ENCODE results near the gene KIF7. TPM values are rescaled to one million over a fixed set of nuclear protein-coding genes. Genes with fewer than 3 reads are reported as not detected.
A peak's percentile ranks its signal among the peaks of the same experiment; 100 is the strongest.
"Not testable (repeated sequence)": the region's sequence is repeated elsewhere in the genome, so short reads cannot be mapped to it uniquely, and the experiment has no call there.

Gene KIF7
- total RNA-seq, 6 experiments from 2014 or later, result 0.34 to 0.92 (median 0.48) TPM

- no peak overlapping the region for H3K4me3 ChIP-seq
- H3K4me1 ChIP-seq, result peaks cover 0 to 12% (median 0%) of the 10 kb centered on the region in 4 donors
- DNase-seq (no peak), ATAC-seq (no peak)
- TF ChIP-seq POLR2A (IDR thresholded peaks at IDR 0.05) (no peak), CTCF (IDR thresholded peaks at IDR 0.05) (no peak)
- no peaks in the 10 kb centered on the region for H3K27me3 ChIP-seq
- intact Hi-C loops (cut with DNase I), result no loop called here
- H3K27ac ChIP-seq, result no peak overlapping the region
- no peaks in the 10 kb centered on the region for H3K9me3 ChIP-seq
- no peaks in the 10 kb centered on the region for H3K36me3 ChIP-seq
- WGBS (ENCODE audit: insufficient coverage, low coverage, low lambda C conversion rate, missing lambda C conversion rate), result 54% methylated on average over 2 of the region's 2 CpGs
Observed at GRCh38 chr15:89693091-89693490, 37.8 kb upstream of the KIF7 start.

GRCh38 chr15:89690276-89691218, 35.3 kb upstream of the KIF7 start, which contains the start of the genes PEX11A and WDR93:
TSS of gene PEX11A (minus strand) at chr15:89690754. CDS start at chr15:89690632, 122 bp downstream.
TSS of gene WDR93 (plus strand) at chr15:89690811. CDS start at chr15:89701747, 10,936 bp downstream.
- H3K4me1 ChIP-seq, result peaks cover 0 to 20% (median 0%) of the 10 kb centered on the region in 4 donors
- H3K4me3 ChIP-seq, result peak within 1 kb of the TSS; percentile 58 to 71 (median 70)
- no peaks in the 10 kb centered on the region for H3K36me3 ChIP-seq
- peak within 1 kb of the TSS; percentile 73 to 94 (median 79) for H3K27ac ChIP-seq
- 3% methylated on average over 25 of the region's 60 CpGs for WGBS (ENCODE audit: insufficient coverage, low coverage, low lambda C conversion rate, missing lambda C conversion rate)
- no peaks in the 10 kb centered on the region for H3K27me3 ChIP-seq
- TF ChIP-seq POLR2A (IDR thresholded peaks at IDR 0.05) (peak; percentile 92), CTCF (IDR thresholded peaks at IDR 0.05) (no peak)
- ATAC-seq (peak; percentile 98 to 99 (median 98)), DNase-seq (peak; percentile 89 to 97 (median 93))
- intact Hi-C loops (cut with DNase I), result no loop called here
- H3K9me3 ChIP-seq, result no peaks in the 10 kb centered on the region

GRCh38 chr15:89689930-89690275, 34.6 kb upstream of the KIF7 start:
- Histone ChIP-seq H3K27ac (peak overlapping the region; percentile 73 to 94 (median 79)), H3K4me3 (peak overlapping the region; percentile 58 to 71 (median 70)), H3K4me1 (peaks cover 0 to 20% (median 0%) of the 10 kb centered on the region in 4 donors)
- DNase-seq; H3K27me3 ChIP-seq; intact Hi-C loops (cut with DNase I); ATAC-seq; H3K36me3 ChIP-seq; H3K9me3 ChIP-seq: not testable (repeated sequence)
- 45% methylated on average over 13 of the region's 15 CpGs for WGBS (ENCODE audit: insufficient coverage, low coverage, low lambda C conversion rate, missing lambda C conversion rate)

- DNase-seq (no peak), ATAC-seq (no peak)
- Histone ChIP-seq H3K9me3 (no peaks in the 10 kb centered on the region), H3K27ac (peak overlapping the region in 1 of 3 donors; percentile 15), H3K36me3 (peaks cover 0 to 8% (median 5%) of the 10 kb centered on the region in 4 donors), H3K4me1 (peaks cover 0 to 23% (median 3%) of the 10 kb centered on the region in 4 donors), H3K4me3 (no peak overlapping the region), H3K27me3 (no peaks in the 10 kb centered on the region)
- no peak for TF ChIP-seq POLR2A (IDR thresholded peaks at IDR 0.05)
- TF ChIP-seq CTCF (IDR thresholded peaks at IDR 0.05), result no peak
- intact Hi-C loops (cut with DNase I), result no loop called here
Observed at GRCh38 chr15:89686522-89686921, 31.3 kb upstream of the KIF7 start.

GRCh38 chr15:89685995-89686394, 30.7 kb upstream of the KIF7 start:
- H3K4me1 ChIP-seq, result peaks cover 0 to 29% (median 6%) of the 10 kb centered on the region in 4 donors
- H3K36me3 ChIP-seq, result peaks cover 0 to 8% (median 5%) of the 10 kb centered on the region in 4 donors
- H3K27me3 ChIP-seq, result no peaks in the 10 kb centered on the region
- 55% methylated on average over 2 of the region's 2 CpGs for WGBS (ENCODE audit: insufficient coverage, low coverage, low lambda C conversion rate, missing lambda C conversion rate)
- peak overlapping the region in 1 of 3 donors; percentile 15 for H3K27ac ChIP-seq
- H3K9me3 ChIP-seq, result no peaks in the 10 kb centered on the region
- no peak for DNase-seq
- intact Hi-C loops (cut with DNase I), result no loop called here
- no peak overlapping the region for H3K4me3 ChIP-seq
- TF ChIP-seq CTCF (IDR thresholded peaks at IDR 0.05) (no peak), POLR2A (IDR thresholded peaks at IDR 0.05) (no peak)
- no peak for ATAC-seq
